ENCODE measurements around the gene LRRTM4.
"Not testable (repeated sequence)": the region's sequence is repeated elsewhere in the genome, so short reads cannot be mapped to it uniquely, and the experiment has no call there.

The LRRTM4 gene

DNA sequence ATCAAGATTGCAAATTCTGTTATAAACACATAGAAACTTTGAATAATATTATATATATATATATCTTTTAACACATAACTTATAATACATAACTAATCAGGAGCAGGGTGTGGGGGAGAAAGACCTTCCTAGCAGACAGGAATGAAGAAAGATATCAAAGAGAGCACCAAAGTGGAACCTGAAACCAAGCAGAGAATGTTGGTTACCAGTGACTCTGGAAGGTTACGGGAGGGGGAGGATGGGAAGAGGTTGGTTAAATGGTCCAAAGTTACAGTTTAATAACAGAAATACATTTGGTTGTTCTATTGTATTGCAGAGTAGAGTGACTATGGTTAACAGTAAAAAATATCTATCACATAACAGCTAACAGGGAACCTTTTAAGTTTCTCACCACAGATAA, 366.7 kb downstream of the LRRTM4 start:
- DNase-seq: no peak

- no peak for DNase-seq
These were observed 372.6 kb downstream of the LRRTM4 start for GRCh38 chr2:77149565-77149964.

- DNase-seq: no peak
These were observed 375.0 kb downstream of the LRRTM4 start for GRCh38 chr2:77147153-77147552.

DNA sequence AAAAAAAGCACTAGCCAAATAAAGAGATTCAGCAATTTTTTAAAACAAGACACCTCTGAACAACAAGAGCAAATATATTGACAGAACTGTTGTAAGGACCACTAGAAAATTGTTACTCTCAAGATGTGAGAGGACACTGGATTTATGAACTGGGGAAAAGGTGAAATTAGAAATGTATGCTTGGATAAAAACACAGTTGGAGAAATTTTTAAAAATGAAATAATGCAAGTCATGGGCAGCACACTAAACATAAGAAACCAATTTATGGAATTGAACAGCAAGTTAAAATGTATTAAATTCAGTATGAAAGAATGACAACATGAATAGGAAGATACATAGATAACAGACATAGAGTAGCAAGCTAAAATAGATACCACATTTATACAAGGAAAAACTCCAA, 377.4 kb downstream of the LRRTM4 start:
- DNase-seq: no peak

- no peak for DNase-seq
These were observed 380.0 kb downstream of the LRRTM4 start for GRCh38 chr2:77142141-77142540.

DNA sequence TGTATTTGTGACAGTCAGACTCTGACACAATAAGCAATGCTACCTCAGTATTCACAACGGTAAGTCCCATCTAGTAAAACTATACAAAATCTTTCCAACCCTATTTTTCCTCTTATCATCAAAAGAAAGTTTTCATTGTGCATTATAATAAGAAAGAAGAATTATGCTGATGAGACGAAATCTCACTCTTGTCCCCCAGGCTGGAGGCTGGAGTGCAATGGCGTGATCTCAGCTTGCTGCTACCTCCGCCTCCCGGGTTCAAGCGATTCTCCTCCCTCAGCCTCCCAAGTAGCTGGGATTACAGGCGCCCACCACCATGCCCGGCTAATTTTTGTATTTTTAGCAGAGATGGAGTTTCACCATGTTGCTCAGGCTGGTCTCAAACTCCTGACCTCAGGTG, 393.7 kb downstream of the LRRTM4 start:
- not testable (repeated sequence) for DNase-seq

DNA sequence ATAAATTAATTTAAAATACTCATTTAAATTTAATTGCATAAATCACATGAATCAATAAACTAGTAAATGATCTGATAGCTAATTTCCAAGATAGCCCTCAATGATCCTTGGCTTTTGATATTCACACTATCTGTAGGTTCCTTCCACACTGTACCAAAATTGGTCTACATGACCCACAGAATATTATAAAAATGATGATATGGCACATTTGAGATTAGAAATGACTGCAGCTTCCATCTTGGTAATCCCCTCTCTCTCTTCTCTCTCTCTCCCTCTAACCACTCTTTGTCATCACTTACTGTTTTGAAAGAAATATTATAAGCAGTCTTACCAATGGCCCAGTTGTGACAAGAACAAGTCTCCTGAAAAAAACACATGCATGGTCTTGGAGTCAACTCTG, 394.8 kb downstream of the LRRTM4 start:
- no peak for DNase-seq

DNA sequence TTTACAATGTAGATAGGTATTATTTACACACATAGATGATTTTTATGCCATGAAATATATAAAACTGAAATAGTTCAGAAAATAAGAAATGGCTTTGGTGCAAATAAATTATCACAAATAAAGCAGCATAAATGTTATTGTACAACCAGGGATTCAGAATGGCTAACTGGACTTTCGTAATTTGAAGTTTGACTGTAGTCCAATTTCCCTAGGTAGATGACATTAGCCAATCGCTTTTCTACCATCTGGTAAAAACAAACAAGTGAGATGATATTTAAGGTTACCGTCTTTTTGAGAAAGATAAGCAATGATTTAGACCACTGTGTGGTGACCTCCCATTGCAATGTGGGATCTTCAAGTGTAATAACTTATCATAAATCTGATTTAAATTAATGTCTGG, 400.7 kb downstream of the LRRTM4 start:
- DNase-seq: no peak

DNA sequence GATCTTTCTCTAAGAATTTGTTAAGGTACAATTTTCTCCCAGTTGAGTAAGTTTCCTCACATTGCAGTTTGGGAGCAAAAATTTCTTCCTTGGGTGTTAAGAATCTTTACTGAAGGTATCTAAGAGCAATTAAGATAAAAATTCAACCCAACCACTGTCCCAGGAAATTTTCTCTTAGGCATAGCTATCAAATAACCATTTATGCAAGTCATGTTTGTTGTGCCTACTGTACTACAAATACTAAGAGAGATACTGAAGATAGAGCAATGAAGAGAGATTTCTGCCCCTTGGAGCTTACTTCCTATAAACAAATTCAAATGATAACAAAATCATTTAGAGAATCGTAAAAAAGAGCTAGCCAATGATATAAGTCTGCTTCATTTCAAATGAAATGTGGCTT, 402.8 kb downstream of the LRRTM4 start:
- DNase-seq: no peak

DNA sequence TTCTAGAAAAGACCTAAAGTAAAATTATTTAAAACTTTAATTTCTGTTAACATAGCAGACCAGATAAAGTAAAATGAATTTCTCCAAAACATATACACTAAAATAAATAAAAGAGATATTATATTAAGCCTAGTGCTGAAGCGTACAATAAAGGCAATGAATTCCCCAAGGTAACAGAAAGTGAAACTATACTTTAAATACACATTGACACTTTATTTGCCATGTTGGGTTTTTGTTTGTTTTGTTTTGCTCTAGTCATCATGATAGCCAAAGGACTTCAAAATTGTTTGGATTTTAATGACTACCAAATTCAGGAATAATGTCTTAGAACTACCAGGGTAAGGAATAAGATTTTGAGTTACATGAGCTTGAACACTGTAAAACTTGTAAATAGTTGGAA, 413.3 kb downstream of the LRRTM4 start:
- no peak for DNase-seq

- DNase-seq: no peak
These were observed 417.2 kb downstream of the LRRTM4 start for GRCh38 chr2:77105008-77105407.

- DNase-seq: no peak
These were observed 417.6 kb downstream of the LRRTM4 start for GRCh38 chr2:77104554-77104953.

GRCh38 chr2:77102927-77103326, 419.2 kb downstream of the LRRTM4 start:
- DNase-seq: no peak

GRCh38 chr2:77101796-77102452, 420.3 kb downstream of the LRRTM4 start:
- DNase-seq: no peak

DNA sequence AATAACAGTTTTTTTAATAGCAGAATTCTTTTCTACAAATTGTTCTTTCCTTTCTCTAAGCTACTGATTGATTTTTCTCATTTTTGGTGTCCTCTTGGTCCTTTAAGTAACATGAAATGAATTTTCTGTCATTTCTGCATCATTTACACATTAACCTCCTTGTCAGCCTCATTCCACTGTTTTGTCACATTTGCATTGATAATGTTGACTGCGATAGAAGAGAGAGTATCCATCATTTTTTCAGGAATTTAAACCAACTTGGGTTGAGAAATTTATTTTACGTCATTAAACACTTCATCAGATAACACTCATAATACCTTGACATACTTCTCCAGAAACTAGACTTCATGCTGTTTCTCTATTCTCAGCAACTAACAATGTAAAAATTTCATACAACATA, 422.2 kb downstream of the LRRTM4 start:
- no peak for DNase-seq

DNA sequence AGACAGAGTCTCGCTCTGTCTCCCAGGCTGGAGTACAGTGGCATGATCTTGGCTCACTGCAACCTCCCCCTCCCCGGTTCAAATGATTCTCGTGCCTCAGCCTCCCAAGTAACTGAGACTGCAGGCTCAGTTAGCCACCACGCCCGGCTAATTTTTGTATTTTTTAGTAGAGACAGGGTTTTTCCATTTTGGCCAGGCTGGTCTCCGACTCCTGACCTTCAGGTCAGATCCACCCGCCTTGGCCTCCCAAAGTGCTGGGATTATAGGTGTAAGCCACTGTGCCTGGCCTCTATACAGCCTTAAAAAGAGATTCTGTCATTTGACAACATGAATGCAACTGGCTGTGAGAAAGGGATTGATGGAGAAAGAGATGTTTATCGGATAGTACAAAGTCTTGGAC, 426.7 kb downstream of the LRRTM4 start:
- DNase-seq: not testable (repeated sequence)

DNA sequence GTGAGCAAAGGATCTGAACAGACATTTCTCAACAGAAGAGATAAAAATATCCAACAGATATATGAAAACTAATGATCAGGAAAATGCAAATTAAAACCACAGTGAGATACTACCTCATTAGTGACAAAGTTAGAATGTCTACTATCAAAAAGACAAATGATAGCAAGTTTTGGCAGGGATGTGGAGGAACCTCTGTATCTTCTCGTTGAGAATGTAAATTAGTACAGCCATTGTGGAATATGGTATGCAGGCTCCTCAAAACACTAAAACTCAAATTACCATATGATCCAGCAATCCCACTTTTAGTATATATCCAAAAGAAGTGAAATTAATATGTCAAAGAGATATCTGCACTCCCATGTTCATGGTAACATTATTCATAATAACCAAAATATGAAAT, 427.1 kb downstream of the LRRTM4 start:
- no peak for DNase-seq

DNA sequence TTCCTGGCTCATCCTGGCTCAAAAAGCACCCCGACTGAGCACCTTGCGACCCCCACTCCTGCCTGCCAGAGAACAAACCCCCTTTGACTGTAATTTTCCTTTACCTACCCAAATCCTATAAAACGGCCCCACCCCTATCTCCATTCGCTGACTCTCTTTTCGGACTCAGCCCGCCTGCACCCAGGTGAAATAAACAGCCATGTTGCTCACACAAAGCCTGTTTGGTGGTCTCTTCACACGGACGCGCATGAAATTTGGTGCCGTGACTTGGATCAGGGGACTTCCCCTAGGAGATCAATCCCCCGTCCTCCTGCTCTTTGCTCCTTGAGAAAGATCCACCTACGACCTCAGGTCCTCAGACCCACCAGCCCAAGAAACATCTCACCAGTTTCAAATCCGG, 433.8 kb downstream of the LRRTM4 start:
- not testable (repeated sequence) for DNase-seq

DNA sequence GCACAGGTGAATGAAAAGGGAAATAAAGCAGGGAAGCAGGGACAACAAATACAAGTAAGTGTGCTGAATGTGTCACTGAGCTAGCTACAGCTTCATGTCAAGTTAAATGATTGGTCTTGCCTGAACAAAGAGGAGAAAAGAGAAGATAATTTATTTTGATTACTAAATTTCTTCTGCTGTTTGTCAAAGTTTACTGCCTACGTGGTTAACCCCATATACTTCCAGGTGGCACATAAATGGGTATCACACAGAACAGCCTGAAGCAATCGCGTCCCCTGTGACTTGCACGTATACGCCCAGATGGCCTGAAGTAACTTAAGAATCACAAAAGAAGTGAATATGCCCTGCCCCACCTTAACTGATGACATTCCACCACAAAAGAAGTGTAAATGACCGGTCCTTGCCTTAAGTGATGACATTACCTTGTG, 434.2 kb downstream of the LRRTM4 start:
- no peak for DNase-seq

DNA sequence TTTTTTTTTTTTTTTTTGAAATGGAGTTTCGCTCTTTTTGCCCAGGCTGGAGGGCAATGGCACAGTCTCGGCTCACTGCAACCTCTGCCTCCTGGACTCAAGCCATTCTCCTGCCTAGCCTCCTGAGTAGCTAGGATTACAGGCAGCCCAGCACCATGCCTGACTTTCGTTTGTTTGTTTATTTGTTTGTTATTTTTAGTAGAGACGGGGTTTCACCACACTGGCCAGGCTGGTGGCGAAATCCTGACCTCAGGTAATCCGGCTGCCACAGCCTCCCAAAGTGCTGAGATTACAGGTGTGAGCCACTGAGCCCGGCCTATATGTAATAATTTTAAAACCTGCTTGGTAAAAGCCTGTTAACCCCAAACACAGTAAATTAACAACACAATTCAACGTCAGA, 435.7 kb downstream of the LRRTM4 start:
- DNase-seq: no peak

- no peak for DNase-seq
These were observed 436.1 kb downstream of the LRRTM4 start for GRCh38 chr2:77086051-77086450.

DNA sequence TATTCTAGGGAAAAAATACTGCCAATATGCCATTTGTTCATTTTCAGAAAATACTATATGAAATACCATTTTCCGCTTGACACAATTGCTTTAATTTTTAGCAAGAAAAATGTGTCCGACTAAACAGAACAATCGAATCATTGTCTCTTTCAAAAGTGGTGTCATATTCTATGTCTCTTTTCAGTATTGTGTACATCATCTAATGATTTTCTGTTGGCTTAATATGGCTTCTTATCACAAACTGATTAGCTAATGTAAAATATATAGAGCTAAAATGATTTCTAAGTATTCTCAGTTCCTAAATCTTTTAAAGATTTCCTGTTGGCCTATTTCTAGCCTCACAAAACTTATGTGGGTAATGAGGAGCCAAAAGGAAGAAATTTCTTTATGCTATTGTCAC, 436.6 kb downstream of the LRRTM4 start:
- no peak for DNase-seq

- DNase-seq: no peak
These were observed 440.6 kb downstream of the LRRTM4 start for GRCh38 chr2:77081597-77081996.

DNA sequence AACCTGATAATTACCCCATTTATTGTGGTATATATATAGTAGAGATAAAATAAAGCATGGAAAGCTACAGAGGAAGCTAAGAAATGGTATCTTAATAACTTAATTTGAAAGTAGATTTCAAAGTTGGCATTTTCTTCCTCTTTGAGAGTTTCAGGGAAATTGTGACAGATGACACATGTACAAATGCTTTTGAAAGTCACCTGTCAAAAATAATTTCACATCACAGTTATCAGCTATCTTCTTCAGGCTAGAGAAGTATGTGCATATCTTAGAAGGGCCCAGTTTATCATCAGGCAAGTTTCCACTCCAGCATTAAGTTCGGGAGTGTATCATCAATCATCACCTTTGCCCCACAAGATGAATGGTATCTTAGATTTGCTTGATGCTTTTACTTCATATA, 457.9 kb downstream of the LRRTM4 start:
- DNase-seq: no peak

GRCh38 chr2:77054938-77055337, 467.2 kb downstream of the LRRTM4 start:
- no peak for DNase-seq

- DNase-seq: no peak
These were observed 475.8 kb downstream of the LRRTM4 start for GRCh38 chr2:77046339-77046738.
